ENCODE measurements around the gene TPM2. TPM values are rescaled to one million over a fixed set of nuclear protein-coding genes. Genes with fewer than 3 reads are reported as not detected.

TPM2 gene
- total RNA-seq, 1 donor from 2014 or later = 174 TPM

GRCh38 chr9:35730486-35730854 is 40.7 kb upstream of the TPM2 start:
- Histone ChIP-seq H3K79me2 (ENCODE audit: low read depth) (peaks cover 75% of the 10 kb centered on the region), H3K4me3 (peak overlapping the region; percentile 71), H3K4me1 (peaks cover 55% of the 10 kb centered on the region), H3F3A (ENCODE audit: low read depth) (peaks cover 59% of the 10 kb centered on the region), H3K4me2 (peak overlapping the region; percentile 80), H3K36me3 (no peaks in the 10 kb centered on the region), H3K27ac (no peak overlapping the region), H4K20me1 (ENCODE audit: low read depth) (peaks cover 15% of the 10 kb centered on the region), H3K9me3 (ENCODE audit: low read depth) (no peaks in the 10 kb centered on the region), H3K9ac (no peak overlapping the region), H2AFZ (replicated peaks) (no peak overlapping the region), H3K27me3 (no peaks in the 10 kb centered on the region)
- H3K4me1 Mint-ChIP-seq = peaks cover 25% of the 10 kb centered on the region
- H3K9me3 Mint-ChIP-seq = no peaks in the 10 kb centered on the region
- H3K27ac Mint-ChIP-seq = no peak overlapping the region
- no peak overlapping the region for H3K4me3 Mint-ChIP-seq
- peaks cover 2% of the 10 kb centered on the region for H3K27me3 Mint-ChIP-seq (ENCODE audit: insufficient read depth, low read depth)
- DNase-seq (ENCODE audit: low spot score) = no peak
- peaks cover 5% of the 10 kb centered on the region for H3K36me3 Mint-ChIP-seq
- TF ChIP-seq EZH2 (IDR thresholded peaks at IDR 0.05) (no peak), EZH2phosphoT487 (IDR thresholded peaks at IDR 0.05) (no peak), CTCF (IDR thresholded peaks at IDR 0.05) (no peak)

- Histone ChIP-seq H3K27ac (no peak overlapping the region), H3K36me3 (no peaks in the 10 kb centered on the region), H4K20me1 (ENCODE audit: low read depth) (peaks cover 15% of the 10 kb centered on the region), H3K9me3 (ENCODE audit: low read depth) (no peaks in the 10 kb centered on the region), H3K4me2 (peak overlapping the region; percentile 80), H3K4me1 (peaks cover 55% of the 10 kb centered on the region), H3K27me3 (no peaks in the 10 kb centered on the region), H3K9ac (no peak overlapping the region), H2AFZ (replicated peaks) (no peak overlapping the region), H3K79me2 (ENCODE audit: low read depth) (peaks cover 77% of the 10 kb centered on the region), H3F3A (ENCODE audit: low read depth) (peaks cover 55% of the 10 kb centered on the region), H3K4me3 (peak overlapping the region; percentile 35)
- peaks cover 25% of the 10 kb centered on the region for H3K4me1 Mint-ChIP-seq
- no peaks in the 10 kb centered on the region for H3K9me3 Mint-ChIP-seq
- peak; percentile 70 for DNase-seq (ENCODE audit: low spot score)
- peaks cover 2% of the 10 kb centered on the region for H3K27me3 Mint-ChIP-seq (ENCODE audit: insufficient read depth, low read depth)
- no peak overlapping the region for H3K27ac Mint-ChIP-seq
- no peak overlapping the region for H3K4me3 Mint-ChIP-seq
- H3K36me3 Mint-ChIP-seq = peaks cover 5% of the 10 kb centered on the region
- peak; percentile 63 for TF ChIP-seq CTCF (IDR thresholded peaks at IDR 0.05)
- no peak for TF ChIP-seq EZH2 (IDR thresholded peaks at IDR 0.05)
- TF ChIP-seq EZH2phosphoT487 (IDR thresholded peaks at IDR 0.05) = no peak
These were observed 40.2 kb upstream of the TPM2 start for GRCh38 chr9:35729700-35730485.

- peak overlapping the region; percentile 80 for H3K4me2 ChIP-seq
- H3K36me3 Mint-ChIP-seq = peaks cover 12% of the 10 kb centered on the region
- no peak overlapping the region for H3K27ac Mint-ChIP-seq
- H3K27me3 ChIP-seq = no peaks in the 10 kb centered on the region
- DNase-seq (ENCODE audit: low spot score) = no peak
- H3K9me3 ChIP-seq (ENCODE audit: low read depth) = no peaks in the 10 kb centered on the region
- peaks cover 15% of the 10 kb centered on the region for H4K20me1 ChIP-seq (ENCODE audit: low read depth)
- peaks cover 70% of the 10 kb centered on the region for H3K79me2 ChIP-seq (ENCODE audit: low read depth)
- H3K4me1 Mint-ChIP-seq = peaks cover 22% of the 10 kb centered on the region
- no peak overlapping the region for H3K9ac ChIP-seq
- H3F3A ChIP-seq (ENCODE audit: low read depth) = peaks cover 50% of the 10 kb centered on the region
- H3K9me3 Mint-ChIP-seq = no peaks in the 10 kb centered on the region
- H3K4me3 Mint-ChIP-seq = no peak overlapping the region
- no peak for TF ChIP-seq EZH2 (IDR thresholded peaks at IDR 0.05)
- TF ChIP-seq EZH2phosphoT487 (IDR thresholded peaks at IDR 0.05) = no peak
- no peak for TF ChIP-seq CTCF (IDR thresholded peaks at IDR 0.05)
- peaks cover 4% of the 10 kb centered on the region for H3K27me3 Mint-ChIP-seq (ENCODE audit: insufficient read depth, low read depth)
- H3K4me1 ChIP-seq = peaks cover 55% of the 10 kb centered on the region
- H2AFZ ChIP-seq (replicated peaks) = no peak overlapping the region
- H3K36me3 ChIP-seq = no peaks in the 10 kb centered on the region
- peak overlapping the region; percentile 68 for H3K27ac ChIP-seq
- peak overlapping the region; percentile 35 for H3K4me3 ChIP-seq
These were observed 39.4 kb upstream of the TPM2 start for GRCh38 chr9:35729101-35729500.

Measured in neural progenitor cell (in vitro differentiated cells).